Fibroblast of pulmonary artery (primary cell): ENCODE data around the gene HNRNPF.
A peak's percentile ranks its signal among the peaks of the same experiment; 100 is the strongest.

Experiments
- DNase-seq: peaks from one replicate; pipeline ENCODE4 v3.0.0-alpha.2; 2010; ENCODE audit warnings: low read depth
- H3K4me3 ChIP-seq: replicated peaks from 2 replicates; pipeline ENCODE4 v1.5.1; 2011; ENCODE audit warnings: low read depth, mild to moderate bottlenecking, control low read depth, low read length, moderate library complexity
- TF ChIP-seq, protein P1 (sequence below): IDR thresholded peaks from 2 replicates; pipeline ENCODE4 v1.5.1; 2011; ENCODE audit warnings: mild to moderate bottlenecking, control low read depth, low read length, inconsistent platforms; ENCODE audit errors: missing control alignments

Gene HNRNPF

DNA sequence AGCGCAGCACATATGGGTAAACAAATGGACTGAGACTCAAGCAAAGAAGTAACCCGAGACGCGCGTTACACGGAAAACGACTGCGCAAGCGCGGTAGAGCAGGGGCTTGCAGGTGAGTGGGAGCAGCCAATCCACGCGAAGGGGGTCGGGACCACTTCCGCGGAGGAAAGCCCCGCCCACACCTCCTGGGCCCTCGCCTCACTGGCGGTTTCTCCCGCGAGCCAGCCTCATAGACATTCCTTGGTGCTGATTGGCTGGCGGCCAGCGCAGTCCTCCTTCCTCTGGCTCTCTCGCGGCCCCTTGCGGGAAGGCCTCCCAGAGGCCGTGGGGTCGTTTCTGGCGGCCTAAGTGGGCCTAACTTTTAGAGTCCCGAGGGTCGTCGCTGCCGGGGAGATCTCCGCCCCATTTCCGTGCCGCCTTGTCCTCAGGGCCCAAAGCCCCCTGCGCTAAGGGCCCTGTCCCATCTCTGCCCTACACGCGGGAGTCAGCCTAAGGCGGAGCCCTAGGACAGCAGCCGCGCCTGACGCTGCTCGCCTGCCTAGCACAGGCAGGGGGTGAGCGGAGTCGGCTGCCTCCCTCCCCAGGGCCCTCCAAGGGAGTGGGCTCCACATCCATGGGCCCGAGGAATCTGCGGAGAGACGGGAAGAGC is 46.7 kb downstream of the HNRNPF start:
- peak overlapping the region; percentile 48 for H3K4me3 ChIP-seq
- peak; percentile 92 for DNase-seq
- TF ChIP-seq, protein P1, sequence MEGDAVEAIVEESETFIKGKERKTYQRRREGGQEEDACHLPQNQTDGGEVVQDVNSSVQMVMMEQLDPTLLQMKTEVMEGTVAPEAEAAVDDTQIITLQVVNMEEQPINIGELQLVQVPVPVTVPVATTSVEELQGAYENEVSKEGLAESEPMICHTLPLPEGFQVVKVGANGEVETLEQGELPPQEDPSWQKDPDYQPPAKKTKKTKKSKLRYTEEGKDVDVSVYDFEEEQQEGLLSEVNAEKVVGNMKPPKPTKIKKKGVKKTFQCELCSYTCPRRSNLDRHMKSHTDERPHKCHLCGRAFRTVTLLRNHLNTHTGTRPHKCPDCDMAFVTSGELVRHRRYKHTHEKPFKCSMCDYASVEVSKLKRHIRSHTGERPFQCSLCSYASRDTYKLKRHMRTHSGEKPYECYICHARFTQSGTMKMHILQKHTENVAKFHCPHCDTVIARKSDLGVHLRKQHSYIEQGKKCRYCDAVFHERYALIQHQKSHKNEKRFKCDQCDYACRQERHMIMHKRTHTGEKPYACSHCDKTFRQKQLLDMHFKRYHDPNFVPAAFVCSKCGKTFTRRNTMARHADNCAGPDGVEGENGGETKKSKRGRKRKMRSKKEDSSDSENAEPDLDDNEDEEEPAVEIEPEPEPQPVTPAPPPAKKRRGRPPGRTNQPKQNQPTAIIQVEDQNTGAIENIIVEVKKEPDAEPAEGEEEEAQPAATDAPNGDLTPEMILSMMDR: peak; percentile 44

DNA sequence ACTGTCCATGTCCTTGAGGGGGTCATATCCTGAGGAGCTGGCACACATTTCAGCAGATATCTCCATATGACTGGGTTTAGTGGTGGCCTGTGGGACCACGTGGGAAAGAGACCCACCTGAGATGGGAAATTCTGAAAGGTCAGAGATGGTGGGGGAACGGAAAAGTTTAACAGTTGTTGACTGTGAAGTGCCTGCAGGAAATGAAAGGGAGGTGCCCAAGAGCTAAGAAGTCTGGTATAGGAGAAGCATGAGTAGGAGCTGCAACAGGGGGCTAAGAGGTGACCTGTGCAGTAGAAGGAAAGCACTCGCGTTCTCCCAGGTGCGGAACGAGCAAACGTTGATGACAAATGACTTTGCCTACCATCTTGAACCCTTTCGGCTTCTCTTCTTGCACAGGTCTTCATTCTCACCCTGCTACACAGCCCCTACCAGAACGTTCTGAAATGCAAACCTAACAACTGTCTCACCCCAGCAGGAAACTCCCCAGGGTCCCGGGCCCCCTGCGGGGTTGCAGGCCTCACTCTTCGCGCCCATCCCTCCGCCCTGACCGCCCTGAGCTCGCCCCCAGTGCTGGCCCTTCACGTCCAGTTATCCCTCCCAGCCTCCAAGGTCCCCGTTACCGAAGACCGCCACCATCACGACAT is 47.3 kb downstream of the HNRNPF start:
- DNase-seq: no peak
- peak overlapping the region; percentile 48 for H3K4me3 ChIP-seq
- TF ChIP-seq, protein P1: no peak

DNA sequence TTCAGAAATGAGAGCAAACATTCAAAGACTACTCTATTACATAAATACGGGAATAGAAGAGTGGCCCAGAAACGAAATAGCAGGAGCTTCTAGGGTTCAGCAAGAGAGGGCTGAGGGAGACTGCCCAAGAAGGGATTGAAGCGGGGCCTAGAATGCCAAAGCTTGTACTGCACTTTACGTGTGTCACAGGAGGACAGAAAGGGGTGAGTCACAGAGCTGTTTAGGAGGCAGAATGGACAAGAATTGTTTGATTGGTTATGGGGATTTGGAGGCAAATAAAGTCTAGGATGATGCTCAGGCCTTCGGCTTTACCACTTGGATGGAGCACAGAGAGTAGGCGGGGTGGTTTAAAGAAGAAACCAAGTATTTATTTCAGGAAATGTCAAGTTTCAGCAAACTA is 48.9 kb downstream of the HNRNPF start:
- H3K4me3 ChIP-seq: no peak overlapping the region
- DNase-seq: no peak
- TF ChIP-seq, protein P1: no peak

DNA sequence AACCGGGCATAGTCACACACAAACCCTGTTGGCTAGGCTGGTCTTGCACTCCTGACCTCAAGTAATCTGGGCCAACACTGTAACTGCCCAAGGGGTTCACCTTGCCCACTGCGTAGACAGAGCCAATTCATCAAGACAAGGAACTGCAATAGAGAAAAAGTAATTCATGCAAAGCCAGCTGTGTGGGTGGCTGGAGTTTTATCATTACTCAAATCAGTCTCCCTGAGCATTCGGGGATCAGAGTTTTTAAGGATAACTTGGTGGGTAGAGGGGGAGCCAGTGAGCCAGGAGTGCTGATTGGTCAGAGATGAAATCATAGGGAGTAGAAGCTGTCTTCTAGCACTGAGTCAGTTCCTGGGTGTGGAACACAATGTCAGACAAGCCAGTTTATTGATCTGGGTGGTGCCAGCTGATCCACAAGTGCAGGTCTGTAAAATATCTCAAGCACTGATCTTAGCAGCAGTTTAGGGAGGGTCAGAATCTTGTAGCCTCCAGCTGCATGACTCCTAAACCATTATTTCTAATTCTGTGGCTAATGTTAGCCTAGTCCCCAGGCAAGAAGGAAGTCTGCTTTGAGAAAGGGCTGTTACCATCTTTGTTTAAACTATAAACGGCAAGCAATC is 53.1 kb downstream of the HNRNPF start:
- TF ChIP-seq, protein P1: no peak
- H3K4me3 ChIP-seq: no peak overlapping the region
- DNase-seq: no peak

DNA sequence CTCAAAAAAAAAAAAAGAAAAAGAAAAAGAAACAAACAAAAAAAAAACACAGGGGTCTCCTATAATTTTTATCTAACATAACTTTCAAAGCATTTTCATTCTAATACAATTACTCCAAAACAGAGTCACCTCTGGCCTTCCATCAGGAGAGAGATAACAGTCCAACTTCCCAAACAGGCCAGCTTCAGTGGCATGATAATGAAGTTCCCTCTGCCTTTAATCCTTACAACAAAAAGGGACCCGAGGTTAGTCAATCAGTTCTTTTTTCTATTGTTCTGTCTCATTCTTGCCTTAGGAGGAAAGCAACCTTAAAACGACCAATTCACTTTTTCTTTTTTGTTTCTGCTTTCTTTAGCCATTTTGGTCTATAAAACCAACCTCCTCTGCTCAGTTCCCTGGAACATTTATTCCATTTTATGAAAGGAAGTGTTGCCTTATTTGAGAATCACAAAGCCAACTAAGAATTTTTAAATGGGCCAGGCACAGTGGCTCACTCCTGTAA is 54.1 kb downstream of the HNRNPF start:
- DNase-seq: no peak
- no peak overlapping the region for H3K4me3 ChIP-seq
- TF ChIP-seq, protein P1: no peak

DNA sequence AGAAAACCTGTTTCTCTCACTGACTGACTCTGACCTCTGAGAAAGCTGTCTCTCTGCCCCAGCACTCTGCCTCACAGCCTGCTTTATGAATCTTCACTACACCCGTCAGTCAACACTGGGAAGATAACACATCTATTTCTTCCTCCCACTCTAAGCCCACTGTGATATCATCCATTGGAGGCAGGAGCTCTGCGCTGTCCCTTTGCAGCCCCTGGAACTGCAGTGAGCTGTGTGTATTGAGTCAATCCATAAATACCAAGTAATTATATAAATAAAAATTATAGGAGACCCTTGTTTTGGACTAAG is 54.7 kb downstream of the HNRNPF start:
- no peak overlapping the region for H3K4me3 ChIP-seq
- TF ChIP-seq, protein P1: no peak
- DNase-seq: no peak
